ENCODE measurements around the gene DPP9. TPM values are rescaled to one million over a fixed set of nuclear protein-coding genes. Genes with fewer than 3 reads are reported as not detected.
"Not testable (repeated sequence)": the region's sequence is repeated elsewhere in the genome, so short reads cannot be mapped to it uniquely, and the experiment has no call there.

DPP9 gene
- polyA plus RNA-seq, 3 donors, result 18.6 to 36.4 (median 23.4) TPM

DNA sequence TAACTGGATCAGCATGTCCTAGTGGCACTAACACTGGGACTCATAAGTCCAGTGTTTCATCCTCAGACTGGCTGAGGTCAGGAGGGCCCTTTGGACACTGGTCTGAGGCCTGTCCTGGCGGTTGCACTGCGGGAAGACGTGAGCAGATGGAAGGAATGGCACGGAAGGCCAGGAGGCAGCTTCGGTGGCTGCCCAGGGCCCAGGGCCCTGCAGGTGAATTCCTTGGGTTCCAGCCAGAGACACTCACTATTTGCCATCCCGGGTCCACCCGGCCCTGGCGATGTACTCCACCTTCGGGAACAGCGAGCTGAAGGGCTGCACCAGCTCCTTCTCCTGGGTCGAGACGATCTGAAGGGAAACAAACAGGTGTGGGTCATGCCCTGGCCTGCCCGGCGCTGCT is 26.3 kb downstream of the DPP9 start:
- 93 to 94% (median 93%) methylated on average over 14 of the region's 14 CpGs for WGBS, 3 donors
- no peak overlapping the region for H3K27ac ChIP-seq (ENCODE audit: low read depth, low read length)

DNA sequence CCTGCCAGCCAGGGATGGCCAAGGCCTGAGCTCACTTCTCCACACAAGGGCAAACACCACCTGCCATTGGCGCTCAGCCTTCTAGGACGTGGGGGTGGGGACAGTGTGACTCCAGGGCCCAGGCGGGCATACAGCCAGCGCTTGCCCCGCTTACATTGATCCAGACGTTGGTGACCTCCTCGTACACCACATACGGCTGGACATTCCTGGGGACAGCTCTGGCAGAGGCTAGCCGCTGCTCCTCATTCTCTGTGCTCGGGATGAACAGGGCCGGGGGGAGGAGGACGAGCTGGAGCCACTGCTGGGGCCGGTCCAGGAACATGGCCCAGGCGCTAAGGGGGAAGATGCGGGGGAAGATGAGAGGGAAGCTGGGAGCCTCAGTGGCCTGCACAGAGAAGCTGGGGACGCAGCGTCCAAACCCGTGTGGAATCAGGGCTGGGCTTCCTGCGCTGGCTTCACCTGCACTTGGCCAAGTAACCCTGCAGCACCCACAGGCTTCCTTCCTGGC is 28.4 kb downstream of the DPP9 start:
- 64 to 87% (median 77%) methylated on average over 19 of the region's 19 CpGs for WGBS, 3 donors
- H3K27ac ChIP-seq (ENCODE audit: low read depth, low read length), result no peak overlapping the region

DNA sequence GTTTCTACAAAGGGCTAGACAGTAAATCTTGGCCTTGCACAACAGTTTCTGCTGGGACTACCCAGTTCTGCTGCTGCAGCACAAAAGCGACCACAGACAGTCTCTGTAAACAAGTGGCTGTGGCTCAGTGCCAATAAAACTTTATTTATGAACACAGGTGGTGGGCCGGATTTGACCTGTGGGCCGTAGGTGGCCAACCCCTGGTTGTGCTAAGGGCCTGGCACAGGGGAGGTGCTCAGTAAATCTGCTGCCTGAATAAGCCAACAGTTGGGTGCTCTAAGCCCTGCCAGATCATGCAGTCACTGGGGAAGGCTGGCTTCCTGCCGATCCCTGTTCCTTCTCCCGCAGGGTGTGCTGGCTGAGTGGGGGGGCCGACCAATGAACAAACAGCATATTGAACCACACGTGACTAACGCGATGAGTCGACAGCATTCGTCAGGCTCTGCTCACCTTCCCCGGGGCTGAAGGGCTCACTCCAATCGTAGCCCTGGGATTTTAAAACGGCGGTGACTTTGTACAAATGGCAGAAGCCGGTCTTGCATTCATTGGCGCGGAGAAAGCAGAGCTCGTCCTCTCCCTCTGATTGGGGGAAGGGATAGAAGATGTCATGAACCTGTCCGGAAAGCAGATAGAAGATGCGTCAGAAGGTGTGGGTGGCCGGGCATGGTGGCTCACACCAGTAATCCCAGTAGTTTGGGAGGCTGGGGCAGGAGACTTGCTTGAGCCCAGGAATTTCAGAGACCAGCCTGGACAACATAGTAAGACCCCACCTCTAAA is 29.2 kb downstream of the DPP9 start:
- WGBS, 3 donors, result 78 to 85% (median 80%) methylated on average over 22 of the region's 22 CpGs

DNA sequence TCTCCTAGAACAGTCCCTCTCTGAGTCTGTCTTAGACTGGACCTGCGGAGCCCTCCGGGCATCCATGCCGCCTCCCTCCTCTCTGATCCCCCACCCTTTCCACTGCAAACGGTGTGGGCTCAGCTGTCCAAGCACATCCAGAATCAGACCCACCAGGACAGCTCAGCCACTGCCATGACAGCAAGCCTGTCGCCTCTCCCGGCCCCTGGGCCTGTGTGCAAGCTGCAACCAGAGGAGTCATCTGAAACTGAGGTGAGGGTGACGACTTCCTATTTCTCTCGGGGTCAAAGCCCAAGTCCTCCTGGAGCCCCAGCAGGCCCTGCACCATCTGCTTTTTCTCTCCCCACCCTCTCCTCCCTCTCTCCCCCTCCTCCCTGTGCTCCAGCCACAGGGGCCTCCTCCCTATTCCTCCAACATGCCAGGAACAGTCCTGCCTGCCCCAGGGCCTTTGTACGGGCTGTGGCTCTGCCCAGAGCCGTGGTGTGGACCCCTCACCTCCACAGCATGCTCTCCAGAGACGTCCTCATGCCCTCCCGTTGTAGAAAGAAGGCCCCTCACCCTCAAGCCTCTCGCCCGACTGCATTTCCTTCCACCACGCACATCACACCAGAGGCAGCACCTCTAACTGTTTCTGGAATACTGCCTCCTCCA is 30.0 kb downstream of the DPP9 start:
- no peak overlapping the region for H3K27ac ChIP-seq (ENCODE audit: low read depth, low read length)
- WGBS, 3 donors, result 90 to 92% (median 91%) methylated on average over 15 of the region's 15 CpGs

More for the DNA sequence above, 29.2 kb downstream of the DPP9 start:
- no peak overlapping the region for H3K27ac ChIP-seq (ENCODE audit: low read depth, low read length)

DNA sequence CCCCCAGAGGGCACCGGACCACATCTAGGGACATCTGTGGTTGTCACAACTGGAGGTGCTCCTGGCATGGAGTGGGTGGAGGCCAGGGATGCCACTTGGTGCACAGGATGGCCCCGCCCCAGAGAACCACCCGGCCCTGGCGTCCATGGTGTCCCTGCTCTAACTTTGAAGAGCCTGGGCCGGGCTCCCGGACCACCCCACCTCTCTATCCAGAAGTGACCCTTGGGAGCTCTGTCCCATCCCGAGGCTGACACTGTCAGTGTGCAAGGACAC is 30.6 kb downstream of the DPP9 start:
- H3K27ac ChIP-seq (ENCODE audit: low read depth, low read length), result no peak overlapping the region
- 88 to 95% (median 92%) methylated on average over 7 of the region's 7 CpGs for WGBS, 3 donors

DNA sequence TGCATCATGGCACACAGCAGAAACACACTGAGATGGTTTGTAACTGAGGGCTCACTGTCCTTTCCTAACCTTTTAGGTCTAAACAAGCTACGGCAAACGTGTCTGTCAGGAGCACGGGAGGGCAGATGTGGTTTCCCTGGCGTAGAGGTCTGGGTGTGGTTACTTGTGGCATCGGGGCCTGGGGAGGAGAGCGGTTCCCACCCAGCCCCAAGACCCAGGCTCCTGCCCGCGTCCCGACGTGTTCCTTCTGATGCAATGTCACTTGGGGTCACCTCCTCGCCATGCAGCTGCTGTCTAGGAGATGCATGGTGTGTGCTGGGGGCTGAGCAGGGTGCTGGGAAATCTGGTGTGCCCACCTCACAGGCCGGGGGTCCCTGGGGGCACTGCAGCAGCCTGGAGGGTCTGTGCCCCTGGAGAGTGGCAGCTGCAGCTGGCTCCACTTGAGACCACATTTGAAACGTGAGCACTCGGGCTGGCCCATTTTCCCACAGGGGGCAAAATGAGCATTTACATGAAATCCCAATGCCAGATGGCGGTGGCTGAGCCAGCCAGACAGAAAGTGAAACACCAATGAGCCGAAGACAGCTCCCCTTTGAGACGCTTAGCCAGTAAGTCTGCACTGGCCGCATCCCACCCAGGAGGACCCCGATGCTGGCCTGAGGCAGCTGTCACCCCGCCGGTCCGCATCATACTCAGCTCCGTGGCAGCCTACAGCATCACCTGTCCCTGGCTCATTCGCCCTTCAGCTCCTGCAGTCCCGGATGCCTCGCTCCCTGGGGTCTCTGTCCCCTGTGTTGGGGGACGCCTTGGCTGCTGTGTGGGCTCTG is 31.2 kb downstream of the DPP9 start:
- H3K27ac ChIP-seq (ENCODE audit: low read depth, low read length), result no peak overlapping the region
- 90 to 93% (median 92%) methylated on average over 27 of the region's 27 CpGs for WGBS, 3 donors

DNA sequence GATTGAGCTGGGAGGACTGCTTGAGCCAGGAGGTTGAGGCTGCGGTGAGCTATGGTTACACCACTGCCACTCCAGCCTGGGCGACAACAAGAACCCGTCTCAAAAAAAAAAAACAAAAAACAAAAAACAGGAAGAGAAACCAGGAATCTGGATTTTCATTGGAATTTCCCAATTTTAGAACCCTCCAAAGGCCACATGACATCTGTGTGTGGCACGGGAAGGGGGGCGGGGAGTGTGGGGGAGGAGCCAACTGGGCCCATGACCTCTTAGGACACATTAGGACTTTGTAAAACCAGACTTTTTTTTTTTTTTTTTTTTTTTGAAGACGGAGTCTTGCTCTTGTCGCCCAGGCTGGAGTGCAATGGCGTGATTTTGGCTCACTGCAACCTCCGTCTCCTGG is 32.3 kb downstream of the DPP9 start:
- no peak overlapping the region for H3K27ac ChIP-seq (ENCODE audit: low read depth, low read length)
- 82 to 96% (median 82%) methylated on average over 9 of the region's 9 CpGs for WGBS, 3 donors

DNA sequence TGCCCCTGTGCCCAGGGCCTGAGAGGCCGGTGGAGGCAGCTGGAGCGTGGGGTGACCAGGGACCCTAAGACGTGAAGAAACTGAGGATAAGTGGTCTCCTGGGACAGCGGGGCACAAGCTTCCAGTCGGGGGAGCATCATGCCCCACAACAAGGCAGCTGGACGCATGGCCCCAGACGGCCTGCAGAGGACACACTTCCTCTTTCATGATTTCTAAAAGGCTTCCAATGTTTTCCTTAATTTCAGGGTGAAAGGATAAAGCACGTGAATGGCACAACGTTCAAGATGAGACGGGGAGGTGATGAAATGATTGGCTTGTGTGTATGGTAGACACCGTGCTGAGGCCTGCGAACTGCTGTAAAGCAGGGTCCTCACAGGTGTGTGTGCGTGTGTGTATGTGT is 33.3 kb downstream of the DPP9 start:
- 79 to 82% (median 82%) methylated on average over 13 of the region's 13 CpGs for WGBS, 3 donors
- no peak overlapping the region for H3K27ac ChIP-seq (ENCODE audit: low read depth, low read length)

DNA sequence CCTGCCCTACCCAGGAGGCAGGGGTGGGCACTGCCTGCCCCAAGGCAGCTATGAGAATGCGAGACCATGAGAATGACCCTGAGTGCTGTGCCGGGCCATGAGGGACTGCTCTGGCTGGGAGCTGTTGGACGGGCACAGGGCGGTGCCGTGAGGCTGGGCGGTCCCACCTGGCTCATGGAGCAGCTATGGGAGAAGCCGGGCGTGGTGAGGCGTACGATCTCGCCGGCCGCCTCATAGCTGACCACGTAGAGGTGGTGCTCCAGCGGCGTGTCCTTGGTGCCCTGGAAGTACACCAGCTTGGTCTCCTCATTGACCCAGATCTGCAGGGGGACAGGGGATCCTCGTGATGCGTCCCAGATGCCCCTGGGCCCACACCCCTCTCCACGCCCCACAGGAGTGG is 34.2 kb downstream of the DPP9 start:
- 95% methylated on average over 19 of the region's 19 CpGs for WGBS, 3 donors
- H3K27ac ChIP-seq (ENCODE audit: low read depth, low read length), result no peak overlapping the region

DNA sequence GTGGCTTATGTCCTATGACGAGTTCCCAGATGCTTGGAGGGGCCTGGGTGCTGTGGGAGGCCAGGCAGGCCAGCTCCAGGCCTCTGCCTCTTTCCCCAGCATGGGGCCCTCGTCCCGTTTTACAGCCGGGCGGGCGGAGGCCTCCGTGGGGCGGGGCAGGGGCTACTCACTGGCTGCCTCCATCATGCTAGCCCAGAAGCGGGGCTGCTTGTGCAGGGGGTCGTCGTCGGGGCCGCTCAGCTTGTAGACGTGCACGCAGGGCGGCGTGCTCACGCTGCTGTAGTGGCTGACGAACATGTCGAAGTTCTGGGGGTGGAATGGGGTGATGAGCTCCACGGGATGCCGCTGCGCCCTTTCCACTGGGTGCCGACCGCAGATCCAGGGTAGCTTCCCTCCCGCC is 35.1 kb downstream of the DPP9 start:
- no peak overlapping the region for H3K27ac ChIP-seq (ENCODE audit: low read depth, low read length)
- 89 to 96% (median 93%) methylated on average over 23 to 26 of the region's 26 CpGs for WGBS, 3 donors

DNA sequence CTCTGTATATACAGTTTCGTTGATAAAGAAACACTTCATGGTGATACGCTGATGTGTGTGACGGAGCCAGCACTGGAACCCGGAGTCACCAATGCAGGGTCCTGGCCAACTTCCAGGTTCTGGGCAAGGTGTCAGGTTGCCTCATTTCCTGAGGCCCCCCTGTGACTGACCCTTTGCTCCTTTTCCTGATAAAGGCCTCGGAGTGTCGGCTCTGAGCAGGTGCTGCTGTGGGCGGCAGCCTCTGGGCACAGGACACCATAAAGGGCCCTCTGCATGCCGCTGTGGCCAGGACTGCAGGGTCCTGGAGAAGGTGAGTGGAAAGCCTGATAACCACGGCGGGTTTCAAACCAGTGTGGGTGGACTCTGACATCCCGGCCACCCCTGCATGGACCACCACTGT is 36.2 kb downstream of the DPP9 start:
- WGBS, 3 donors, result 45 to 83% (median 79%) methylated on average over 11 of the region's 11 CpGs
- no peak overlapping the region for H3K27ac ChIP-seq (ENCODE audit: low read depth, low read length)

DNA sequence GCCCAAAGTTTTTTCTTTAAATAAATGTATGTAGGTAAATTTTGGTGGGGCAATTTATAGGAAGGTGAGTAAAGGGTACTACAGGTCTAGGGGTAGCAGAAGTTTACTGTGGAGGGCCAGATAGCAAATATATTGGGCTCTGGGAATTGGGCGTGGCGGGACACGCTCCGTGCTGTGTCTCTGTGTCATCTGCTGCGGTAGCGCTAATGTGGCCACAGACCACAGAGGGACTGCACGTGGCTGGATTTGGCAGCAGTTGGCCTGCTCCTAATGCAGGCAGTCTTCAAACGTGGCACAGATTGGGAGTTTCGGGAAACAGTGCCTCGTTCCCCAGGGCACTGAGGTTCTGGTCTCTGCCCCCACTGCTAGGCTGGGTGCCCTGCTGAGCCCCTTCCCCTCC is 36.9 kb downstream of the DPP9 start:
- 93 to 94% (median 93%) methylated on average over 10 of the region's 10 CpGs for WGBS, 3 donors
- H3K27ac ChIP-seq (ENCODE audit: low read depth, low read length), result no peak overlapping the region

DNA sequence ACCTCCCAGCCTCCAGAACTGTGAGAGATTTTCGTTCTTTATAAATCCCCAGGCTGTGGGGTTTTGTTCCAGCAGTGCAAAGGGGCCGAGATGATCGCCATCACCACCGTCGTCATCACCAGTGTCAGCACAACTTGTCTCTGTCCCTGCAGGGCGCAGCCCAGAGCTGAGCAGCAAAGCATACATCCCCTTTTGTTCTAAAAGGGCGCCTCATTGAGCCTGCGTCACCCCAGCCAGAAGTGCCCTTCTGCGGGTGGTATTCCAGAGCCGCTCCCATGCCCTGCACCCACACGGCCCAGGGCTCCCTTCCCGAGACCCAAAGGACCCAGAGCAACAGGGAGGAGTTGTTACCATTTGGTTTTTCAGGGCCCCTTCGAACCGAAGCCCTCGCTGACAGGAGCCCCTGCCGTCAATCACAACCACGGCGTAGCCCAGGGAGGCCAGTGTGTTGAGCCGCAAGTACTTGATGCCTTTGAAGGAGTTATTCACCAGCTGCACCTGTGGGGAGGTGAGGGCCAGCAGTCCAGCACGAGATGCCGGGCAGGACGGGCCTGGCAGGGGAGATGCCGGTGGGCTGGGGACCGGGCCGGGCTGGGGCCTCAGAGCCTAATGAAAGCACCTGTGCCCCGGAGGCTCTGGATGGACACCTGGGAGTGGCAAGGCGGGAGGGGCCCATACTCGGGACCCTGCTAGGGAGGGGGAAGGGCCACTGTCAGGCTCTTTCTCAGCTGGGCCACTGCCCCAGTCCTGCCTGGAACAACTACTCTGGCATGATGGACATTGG is 39.1 kb downstream of the DPP9 start:
- WGBS, 3 donors, result 94% methylated on average over 24 to 28 of the region's 28 CpGs
- H3K27ac ChIP-seq (ENCODE audit: low read depth, low read length), result no peak overlapping the region

DNA sequence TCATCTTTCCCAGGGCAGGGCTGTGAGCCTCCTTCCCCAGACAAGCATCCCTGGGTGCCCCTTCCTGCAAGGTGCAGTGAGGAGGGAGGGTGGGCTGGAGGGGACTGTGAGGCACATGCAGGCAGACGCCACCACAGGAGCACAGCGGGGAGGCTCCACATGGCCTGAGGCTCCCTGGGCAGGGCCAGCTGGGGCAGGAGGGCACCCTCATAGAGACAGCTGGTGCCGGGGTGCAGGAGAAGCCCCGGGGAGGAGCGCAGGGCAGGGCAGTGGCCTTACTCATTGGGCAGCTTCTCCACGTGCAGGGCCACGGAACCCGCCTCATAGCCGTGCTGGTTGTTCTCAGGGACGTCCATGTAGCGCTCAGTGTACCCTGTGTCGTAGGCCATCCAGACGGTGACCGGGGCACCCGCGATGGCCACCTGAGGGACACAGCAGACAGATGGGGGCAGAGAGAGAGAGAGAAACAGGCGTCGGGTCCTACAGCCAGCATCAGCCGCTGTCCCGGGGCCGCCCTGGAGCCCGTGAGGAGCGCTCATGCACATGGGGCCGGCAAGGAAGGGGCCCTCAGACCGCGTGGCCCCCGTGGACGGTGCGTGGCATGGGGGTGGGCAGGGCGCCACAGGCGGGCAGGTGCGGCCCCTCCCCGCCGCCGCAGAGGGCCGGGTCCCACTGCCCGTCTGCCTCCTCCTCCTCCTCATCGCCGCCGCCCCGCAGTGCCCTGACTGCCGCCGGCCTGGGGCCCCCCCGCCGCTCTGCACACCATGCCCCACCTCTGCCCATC is 41.0 kb downstream of the DPP9 start:
- 96 to 97% (median 96%) methylated on average over 26 to 43 of the region's 45 CpGs for WGBS, 3 donors
- no peak overlapping the region for H3K27ac ChIP-seq (ENCODE audit: low read depth, low read length)

DNA sequence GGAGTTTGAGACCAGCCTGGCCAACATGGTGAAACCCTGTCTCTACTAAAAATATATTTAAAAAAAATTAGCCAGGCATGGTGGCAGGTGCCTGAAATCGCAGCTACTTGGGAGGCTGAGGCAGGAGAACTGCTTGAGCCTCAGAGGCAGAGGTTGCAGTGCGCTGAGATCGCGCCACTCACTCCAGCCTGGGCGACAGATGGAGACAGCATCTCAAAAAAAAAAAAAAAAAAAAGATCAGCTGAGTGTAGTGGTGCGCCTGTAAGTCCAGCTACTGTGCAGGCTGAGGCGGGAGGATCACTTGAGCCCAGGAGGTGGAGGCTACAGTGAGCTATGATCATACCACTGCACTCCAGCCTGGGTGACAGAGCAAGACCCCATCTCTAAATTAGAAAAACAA is 43.6 kb downstream of the DPP9 start:
- 94 to 98% (median 98%) methylated on average over 6 to 7 of the region's 7 CpGs for WGBS, 3 donors
- H3K27ac ChIP-seq (ENCODE audit: low read depth, low read length), result not testable (repeated sequence)

DNA sequence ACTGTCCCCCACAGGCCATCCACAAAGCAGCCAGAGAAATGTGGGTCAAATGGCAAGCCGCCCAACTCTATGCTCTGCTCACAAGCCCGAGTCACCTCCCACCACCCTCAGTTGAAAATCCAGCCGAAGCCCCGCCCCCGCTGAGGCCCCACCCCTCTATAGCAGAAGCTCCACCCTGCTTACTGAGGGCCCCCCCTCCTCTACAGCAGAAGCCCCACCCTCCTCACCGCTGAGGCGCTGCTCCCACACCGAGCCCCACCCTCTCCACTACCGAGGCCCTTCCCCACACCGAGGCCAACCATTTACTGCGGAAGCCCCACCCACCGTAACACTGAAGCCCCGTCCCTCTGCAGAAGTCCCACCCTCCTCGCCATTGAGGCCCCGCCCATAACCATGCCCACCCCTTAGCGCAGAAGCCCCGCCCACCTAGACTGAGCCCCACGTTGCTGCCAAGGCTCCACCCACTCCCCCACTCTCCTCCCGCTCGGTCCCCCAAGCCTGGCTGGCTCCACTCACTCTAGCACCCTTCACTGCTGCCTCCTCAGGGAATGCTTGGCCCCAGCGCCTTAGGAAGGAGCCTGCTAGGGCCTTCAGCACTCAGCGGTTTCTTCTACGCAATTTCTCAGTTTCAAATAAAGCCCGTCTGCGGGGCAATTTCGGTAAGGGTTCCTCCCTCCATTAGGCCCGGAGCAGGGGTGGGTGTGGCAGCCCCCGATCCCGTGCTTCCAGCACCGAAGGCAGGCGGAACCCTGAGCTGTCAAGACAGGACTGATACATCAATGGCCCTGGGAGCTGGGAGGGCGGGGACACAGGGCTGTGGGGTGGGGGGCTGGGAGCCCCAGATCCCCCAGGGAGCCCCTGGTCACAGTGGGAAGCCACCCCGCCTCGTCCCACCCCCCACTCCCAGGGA is 44.5 kb downstream of the DPP9 start:
- 72 to 80% (median 78%) methylated on average over 34 of the region's 34 CpGs for WGBS, 3 donors

More for the DNA sequence above, 44.5 kb downstream of the DPP9 start:
- H3K27ac ChIP-seq (ENCODE audit: low read depth, low read length), result no peak overlapping the region
